ENCODE results near the gene OPN1MW3.

OPN1MW3 gene

DNA sequence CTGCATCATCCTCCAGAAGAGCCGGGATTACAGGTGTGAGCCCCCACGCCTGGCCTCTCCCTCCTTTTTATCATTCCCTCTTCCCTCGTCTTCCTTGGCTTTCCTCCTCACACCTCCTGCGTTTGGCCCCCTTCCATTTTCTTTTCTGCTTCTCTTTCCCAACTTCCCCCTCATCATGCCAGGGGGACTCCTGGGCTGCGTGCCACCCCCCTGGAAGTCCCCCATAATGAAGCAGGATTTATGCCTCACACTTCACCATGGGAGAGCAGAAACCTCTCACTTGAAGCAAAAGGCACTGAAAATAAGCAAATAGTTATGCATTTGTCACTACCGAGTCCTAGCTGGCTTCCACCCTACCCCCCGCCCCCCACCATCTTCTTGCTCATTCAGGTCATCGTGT, 46.1 kb downstream of the OPN1MW3 start:
- Mint-ChIP-seq H3K4me1 (peaks cover 12% of the 10 kb centered on the region), H3K4me3 (no peak overlapping the region), H3K9me3 (no peaks in the 10 kb centered on the region), H3K36me3 (ENCODE audit: insufficient read depth) (peaks cover 1% of the 10 kb centered on the region), H3K27ac (ENCODE audit: low read depth) (no peak overlapping the region), H3K27me3 (no peaks in the 10 kb centered on the region)
- ATAC-seq (replicated peaks; ENCODE audit: extremely low read depth, poor library complexity, severe bottlenecking) (no peak), DNase-seq (ENCODE audit: low spot score in 2 of 2) (no peak)

DNA sequence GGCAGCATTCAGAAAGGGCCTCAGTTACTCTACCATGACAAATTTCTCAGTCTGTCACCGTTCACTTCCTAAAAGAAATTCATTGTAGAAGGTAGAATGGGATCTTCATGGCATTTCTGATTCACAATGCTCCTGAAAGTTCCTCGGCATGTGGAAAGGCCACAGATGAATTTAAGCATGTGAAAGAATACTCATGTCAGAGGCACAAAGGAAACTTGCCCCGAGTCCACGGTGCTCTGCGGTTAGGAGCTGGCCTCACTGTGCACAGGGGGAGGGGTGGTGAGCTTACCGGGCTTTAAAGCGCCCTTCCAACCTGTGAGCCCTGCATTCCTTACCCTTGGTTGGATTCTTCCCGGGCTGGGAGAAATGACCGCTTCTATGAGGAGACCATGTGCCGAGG, 47.5 kb downstream of the OPN1MW3 start:
- Mint-ChIP-seq H3K9me3 (no peaks in the 10 kb centered on the region), H3K4me3 (no peak overlapping the region), H3K27me3 (no peaks in the 10 kb centered on the region), H3K36me3 (ENCODE audit: insufficient read depth) (peaks cover 1% of the 10 kb centered on the region), H3K27ac (ENCODE audit: low read depth) (no peak overlapping the region), H3K4me1 (peaks cover 15% of the 10 kb centered on the region)
- DNase-seq (ENCODE audit: low spot score in 2 of 2) (no peak), ATAC-seq (replicated peaks; ENCODE audit: extremely low read depth, poor library complexity, severe bottlenecking) (no peak)

DNA sequence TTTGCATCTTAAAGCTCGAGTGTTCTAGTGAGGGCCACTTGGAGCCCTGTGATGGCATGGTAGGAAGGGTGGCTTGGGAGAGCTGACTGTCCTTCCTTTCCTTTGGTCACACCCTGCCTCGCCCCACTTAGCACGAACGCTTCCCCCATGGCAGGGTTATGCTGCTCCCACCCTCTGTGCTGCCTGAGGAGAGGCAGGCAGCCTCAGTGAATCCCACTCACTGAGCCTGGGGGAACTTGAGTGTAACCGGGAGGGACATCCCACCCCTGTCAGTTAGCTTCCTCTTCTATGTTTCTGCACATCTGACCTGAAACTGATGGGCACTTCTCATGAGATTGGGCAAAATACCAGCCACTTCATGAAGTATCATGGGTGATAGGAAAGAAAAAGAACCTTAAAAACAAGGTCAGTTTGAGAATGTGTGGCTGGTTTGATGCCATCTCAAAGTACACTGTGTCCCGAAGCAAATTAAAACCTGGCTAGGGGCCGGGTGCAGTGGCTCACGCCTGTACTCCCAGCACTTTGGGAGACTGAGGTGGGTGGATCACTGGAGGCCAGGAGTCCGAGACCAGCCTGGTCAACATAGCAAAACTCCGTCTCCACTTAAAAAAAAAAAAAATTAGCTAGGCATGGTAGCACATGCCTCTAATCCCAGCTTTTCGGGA, 48.3 kb downstream of the OPN1MW3 start:
- peaks cover 1% of the 10 kb centered on the region for H3K36me3 Mint-ChIP-seq (ENCODE audit: insufficient read depth)
- no peaks in the 10 kb centered on the region for H3K9me3 Mint-ChIP-seq
- H3K27ac Mint-ChIP-seq (ENCODE audit: low read depth) = no peak overlapping the region
- peaks cover 15% of the 10 kb centered on the region for H3K4me1 Mint-ChIP-seq
- DNase-seq (ENCODE audit: low spot score in 2 of 2) (no peak), ATAC-seq (replicated peaks; ENCODE audit: extremely low read depth, poor library complexity, severe bottlenecking) (no peak)
- no peak overlapping the region for H3K4me3 Mint-ChIP-seq
- no peaks in the 10 kb centered on the region for H3K27me3 Mint-ChIP-seq

DNA sequence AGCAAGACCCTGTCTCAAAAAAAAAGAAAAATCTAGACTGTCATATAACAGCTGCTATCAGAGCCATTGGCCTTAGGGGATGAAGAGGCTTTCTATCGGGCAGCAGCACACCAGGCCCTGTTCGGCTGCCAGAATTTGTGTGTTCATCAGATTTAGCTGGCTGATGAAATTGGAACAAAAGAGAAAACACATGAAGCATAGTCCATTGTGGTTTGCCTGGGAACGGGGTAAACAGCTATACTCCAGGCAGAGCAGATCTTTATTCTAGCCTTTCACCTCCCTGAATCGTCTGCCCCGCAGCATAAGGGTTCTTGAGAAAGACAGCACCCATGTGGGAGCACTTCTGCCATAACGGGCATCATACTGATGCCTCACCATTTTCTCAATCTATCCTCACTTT, 49.8 kb downstream of the OPN1MW3 start:
- DNase-seq (ENCODE audit: low spot score in 2 of 2) (no peak), ATAC-seq (replicated peaks; ENCODE audit: extremely low read depth, poor library complexity, severe bottlenecking) (no peak)
- no peaks in the 10 kb centered on the region for H3K9me3 Mint-ChIP-seq
- peaks cover 26% of the 10 kb centered on the region for H3K4me1 Mint-ChIP-seq
- peaks cover 1% of the 10 kb centered on the region for H3K36me3 Mint-ChIP-seq (ENCODE audit: insufficient read depth)
- no peak overlapping the region for H3K4me3 Mint-ChIP-seq
- H3K27me3 Mint-ChIP-seq = no peaks in the 10 kb centered on the region
- H3K27ac Mint-ChIP-seq (ENCODE audit: low read depth) = peak overlapping the region; percentile 25

DNA sequence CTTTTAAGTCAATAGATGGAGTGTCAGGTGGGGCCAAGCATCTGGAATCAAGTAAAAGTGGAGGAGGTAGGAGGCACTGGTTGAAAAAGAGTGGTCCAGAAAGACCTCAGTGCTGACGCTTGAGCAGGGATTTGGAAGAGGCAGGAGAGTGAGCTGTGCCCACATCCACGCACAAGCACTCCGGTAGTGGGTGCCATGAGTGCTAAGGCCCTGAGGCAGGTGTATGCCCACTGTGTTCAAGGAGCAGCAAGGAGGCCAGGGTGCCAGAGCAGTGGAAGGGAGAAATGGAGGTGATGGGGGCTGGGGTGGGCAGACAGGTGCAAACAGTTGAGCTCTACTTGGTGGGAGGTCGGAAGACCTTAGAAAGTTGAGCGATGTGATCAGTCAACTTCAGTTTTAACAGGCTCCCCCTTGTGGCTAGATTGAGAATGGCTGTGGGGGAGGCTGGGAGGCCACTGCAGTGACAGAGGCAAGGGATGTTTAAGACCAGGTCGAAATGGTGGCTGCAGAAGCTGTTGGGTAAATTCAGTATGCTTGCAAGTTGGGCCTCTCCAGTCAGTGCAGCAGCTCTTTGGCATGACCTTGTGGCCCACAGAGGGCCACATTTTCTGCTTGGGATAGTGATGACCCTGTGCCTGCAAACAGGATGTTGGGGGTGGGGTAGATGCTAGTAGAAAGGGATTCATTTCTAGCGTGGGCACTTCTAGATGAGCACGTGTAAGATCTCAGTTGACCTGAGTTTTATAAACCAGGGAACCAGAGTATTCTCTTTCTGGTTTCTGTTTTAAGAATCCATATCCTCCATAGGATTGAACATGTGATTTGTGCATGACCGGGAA, 50.9 kb downstream of the OPN1MW3 start:
- DNase-seq (ENCODE audit: low spot score in 2 of 2) = peak; percentile 63 to 65
- Mint-ChIP-seq H3K27me3 (no peaks in the 10 kb centered on the region), H3K36me3 (ENCODE audit: insufficient read depth) (peaks cover 1% of the 10 kb centered on the region), H3K9me3 (no peaks in the 10 kb centered on the region), H3K27ac (ENCODE audit: low read depth) (peak overlapping the region; percentile 25), H3K4me1 (peaks cover 34% of the 10 kb centered on the region), H3K4me3 (peak overlapping the region; percentile 34)
- peak; percentile 66 for ATAC-seq (replicated peaks; ENCODE audit: extremely low read depth, poor library complexity, severe bottlenecking)

DNA sequence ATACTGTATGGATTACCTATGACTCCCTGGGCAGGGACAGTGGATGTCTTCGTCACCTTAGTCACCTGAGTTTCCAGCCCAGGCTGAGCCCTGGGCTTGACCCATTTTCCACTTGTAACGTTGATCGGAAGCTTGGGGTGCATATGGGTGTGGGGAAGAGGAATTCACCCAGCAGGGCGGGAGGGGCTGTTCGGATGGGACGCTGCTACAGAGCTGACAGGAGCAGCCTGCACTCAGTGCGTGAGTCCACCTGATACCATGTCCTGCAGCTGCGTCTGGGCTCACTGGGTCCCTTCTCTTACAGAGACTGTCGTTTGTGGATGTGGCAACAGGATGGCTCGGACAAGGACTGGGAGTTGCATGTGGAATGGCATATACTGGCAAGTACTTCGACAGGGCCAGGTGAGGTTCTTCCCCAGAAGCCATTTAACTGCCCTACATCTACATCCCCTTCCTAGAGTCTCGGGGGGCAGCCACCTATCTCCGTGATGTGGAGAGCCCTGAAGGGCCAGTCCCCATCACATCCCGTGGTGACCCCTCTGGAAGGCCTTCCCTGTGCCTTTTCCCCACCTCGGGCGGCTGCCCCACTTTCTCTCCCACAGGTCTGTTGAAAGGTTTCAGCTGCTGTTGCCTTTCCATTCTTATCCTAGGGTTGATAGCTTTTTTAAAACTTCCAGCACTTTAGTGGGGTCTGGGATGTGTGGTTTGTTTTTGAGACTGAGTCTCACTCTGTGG, 51.8 kb downstream of the OPN1MW3 start:
- Mint-ChIP-seq H3K36me3 (ENCODE audit: insufficient read depth) (peaks cover 1% of the 10 kb centered on the region), H3K27ac (ENCODE audit: low read depth) (no peak overlapping the region), H3K4me1 (peaks cover 37% of the 10 kb centered on the region), H3K9me3 (no peaks in the 10 kb centered on the region), H3K4me3 (no peak overlapping the region), H3K27me3 (no peaks in the 10 kb centered on the region)
- DNase-seq (ENCODE audit: low spot score in 2 of 2) = no peak
- ATAC-seq (replicated peaks; ENCODE audit: extremely low read depth, poor library complexity, severe bottlenecking) = no peak

DNA sequence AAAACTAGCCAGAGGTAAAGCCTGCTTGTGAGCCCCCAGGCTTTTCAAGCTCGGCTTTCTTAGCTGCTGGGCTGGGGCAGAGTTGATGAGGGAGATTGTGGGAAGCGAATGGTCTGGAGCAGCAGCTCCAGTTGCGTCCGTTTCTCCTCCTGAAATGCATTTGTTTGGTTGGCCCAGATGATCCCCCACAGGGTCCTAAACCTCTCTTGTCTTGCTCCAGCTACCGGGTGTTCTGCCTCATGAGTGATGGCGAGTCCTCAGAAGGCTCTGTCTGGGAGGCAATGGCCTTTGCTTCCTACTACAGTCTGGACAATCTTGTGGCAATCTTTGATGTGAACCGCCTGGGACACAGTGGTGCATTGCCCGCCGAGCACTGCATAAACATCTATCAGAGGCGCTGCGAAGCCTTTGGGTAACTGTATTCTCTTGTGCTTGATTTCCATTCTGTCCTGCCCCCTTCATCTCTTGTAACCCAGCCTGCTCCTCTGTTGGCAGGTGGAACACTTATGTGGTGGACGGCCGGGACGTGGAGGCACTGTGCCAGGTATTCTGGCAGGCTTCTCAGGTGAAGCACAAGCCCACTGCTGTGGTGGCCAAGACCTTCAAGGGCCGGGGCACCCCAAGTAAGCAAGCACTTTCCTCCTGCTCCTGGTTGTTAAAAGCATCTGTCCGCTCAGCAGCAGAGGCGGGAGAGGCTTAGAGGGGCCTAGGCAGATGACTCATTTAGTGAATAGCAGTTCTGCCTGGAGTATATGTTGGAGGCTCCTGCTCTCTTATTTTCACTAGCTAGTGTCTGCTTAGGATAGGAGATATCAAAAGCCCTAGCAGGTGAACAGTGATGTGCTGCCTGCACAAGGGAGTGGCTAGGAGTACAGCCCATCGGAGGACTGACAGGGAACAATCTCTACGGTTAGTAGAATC, 53.5 kb downstream of the OPN1MW3 start:
- H3K27ac Mint-ChIP-seq (ENCODE audit: low read depth) = no peak overlapping the region
- H3K4me1 Mint-ChIP-seq = peaks cover 37% of the 10 kb centered on the region
- no peaks in the 10 kb centered on the region for H3K9me3 Mint-ChIP-seq
- H3K4me3 Mint-ChIP-seq = no peak overlapping the region
- no peak for DNase-seq (ENCODE audit: low spot score in 2 of 2)
- peaks cover 1% of the 10 kb centered on the region for H3K36me3 Mint-ChIP-seq (ENCODE audit: insufficient read depth)
- no peaks in the 10 kb centered on the region for H3K27me3 Mint-ChIP-seq
- ATAC-seq (replicated peaks; ENCODE audit: extremely low read depth, poor library complexity, severe bottlenecking) = no peak

DNA sequence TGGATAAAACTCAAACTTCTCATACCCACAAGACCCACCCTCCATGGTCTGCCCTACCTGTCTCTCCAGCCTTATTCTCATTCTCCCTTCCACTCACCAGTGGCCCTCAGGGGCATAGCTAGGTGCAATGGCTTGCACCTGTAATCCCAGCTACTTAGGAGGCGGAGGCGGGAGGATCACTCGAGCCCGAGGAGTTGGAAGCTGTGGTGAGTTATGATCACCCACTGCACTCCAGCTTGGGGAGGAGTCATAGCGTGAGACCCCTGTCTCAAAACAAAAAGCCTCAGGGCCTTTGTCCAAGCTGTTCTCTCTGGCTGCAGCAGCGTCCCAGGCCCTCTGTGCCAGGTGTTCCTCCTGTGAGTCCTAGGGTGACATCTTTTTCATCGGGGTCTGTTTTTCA, 54.7 kb downstream of the OPN1MW3 start:
- Mint-ChIP-seq H3K9me3 (no peaks in the 10 kb centered on the region), H3K4me3 (no peak overlapping the region), H3K27me3 (no peaks in the 10 kb centered on the region), H3K4me1 (peaks cover 41% of the 10 kb centered on the region), H3K36me3 (ENCODE audit: insufficient read depth) (peaks cover 1% of the 10 kb centered on the region), H3K27ac (ENCODE audit: low read depth) (peak overlapping the region; percentile 79)
- ATAC-seq (replicated peaks; ENCODE audit: extremely low read depth, poor library complexity, severe bottlenecking) (no peak), DNase-seq (ENCODE audit: low spot score in 2 of 2) (no peak)

DNA sequence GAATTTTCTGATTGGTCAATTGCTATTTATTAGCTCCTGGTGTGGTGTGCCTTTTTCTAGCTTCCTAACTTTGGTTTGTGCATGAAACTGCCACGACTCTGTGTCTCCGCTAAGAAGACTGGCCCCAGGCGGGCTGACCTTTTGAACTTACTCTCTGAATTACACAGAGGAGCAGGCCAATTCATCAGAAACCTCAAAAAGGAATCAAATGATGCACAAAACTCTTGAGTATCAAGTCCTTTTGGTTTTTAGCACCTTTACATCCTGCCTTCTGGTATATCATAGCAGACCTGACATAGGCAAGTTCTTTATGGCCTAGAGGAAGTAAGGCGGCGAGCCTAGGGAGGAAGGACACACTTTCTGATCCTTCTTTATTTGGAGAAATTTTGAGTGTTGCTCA, 55.8 kb downstream of the OPN1MW3 start:
- Mint-ChIP-seq H3K27me3 (no peaks in the 10 kb centered on the region), H3K9me3 (no peaks in the 10 kb centered on the region), H3K27ac (ENCODE audit: low read depth) (peak overlapping the region; percentile 93), H3K4me1 (peaks cover 39% of the 10 kb centered on the region), H3K4me3 (peak overlapping the region; percentile 45), H3K36me3 (ENCODE audit: insufficient read depth) (peaks cover 1% of the 10 kb centered on the region)
- ATAC-seq (replicated peaks; ENCODE audit: extremely low read depth, poor library complexity, severe bottlenecking) (peak; percentile 66), DNase-seq (ENCODE audit: low spot score in 2 of 2) (no peak)

DNA sequence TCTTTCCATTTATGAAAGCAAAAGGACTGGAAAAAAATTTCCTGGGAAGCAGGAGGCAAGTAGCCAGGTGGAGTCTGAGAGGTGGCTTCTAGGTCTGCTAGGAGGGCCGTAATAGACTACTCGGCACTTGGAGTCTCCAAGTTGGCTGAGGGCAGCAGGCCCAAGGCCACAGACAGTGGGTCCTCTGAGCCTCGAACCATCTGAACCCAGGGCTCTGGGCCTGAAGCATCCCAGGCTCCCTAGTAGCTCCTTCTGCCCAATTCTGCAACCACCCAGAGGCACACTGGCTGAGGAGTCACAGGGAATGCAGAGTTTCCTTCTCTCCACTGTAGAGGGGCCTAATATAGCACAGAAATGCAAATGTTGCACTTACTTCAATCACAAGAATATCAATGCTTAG, 58.0 kb downstream of the OPN1MW3 start:
- H3K27ac Mint-ChIP-seq (ENCODE audit: low read depth) = no peak overlapping the region
- no peak overlapping the region for H3K4me3 Mint-ChIP-seq
- no peaks in the 10 kb centered on the region for H3K27me3 Mint-ChIP-seq
- ATAC-seq (replicated peaks; ENCODE audit: extremely low read depth, poor library complexity, severe bottlenecking) (no peak), DNase-seq (ENCODE audit: low spot score in 2 of 2) (no peak)
- peaks cover 40% of the 10 kb centered on the region for H3K4me1 Mint-ChIP-seq
- H3K36me3 Mint-ChIP-seq (ENCODE audit: insufficient read depth) = no peaks in the 10 kb centered on the region
- H3K9me3 Mint-ChIP-seq = no peaks in the 10 kb centered on the region

DNA sequence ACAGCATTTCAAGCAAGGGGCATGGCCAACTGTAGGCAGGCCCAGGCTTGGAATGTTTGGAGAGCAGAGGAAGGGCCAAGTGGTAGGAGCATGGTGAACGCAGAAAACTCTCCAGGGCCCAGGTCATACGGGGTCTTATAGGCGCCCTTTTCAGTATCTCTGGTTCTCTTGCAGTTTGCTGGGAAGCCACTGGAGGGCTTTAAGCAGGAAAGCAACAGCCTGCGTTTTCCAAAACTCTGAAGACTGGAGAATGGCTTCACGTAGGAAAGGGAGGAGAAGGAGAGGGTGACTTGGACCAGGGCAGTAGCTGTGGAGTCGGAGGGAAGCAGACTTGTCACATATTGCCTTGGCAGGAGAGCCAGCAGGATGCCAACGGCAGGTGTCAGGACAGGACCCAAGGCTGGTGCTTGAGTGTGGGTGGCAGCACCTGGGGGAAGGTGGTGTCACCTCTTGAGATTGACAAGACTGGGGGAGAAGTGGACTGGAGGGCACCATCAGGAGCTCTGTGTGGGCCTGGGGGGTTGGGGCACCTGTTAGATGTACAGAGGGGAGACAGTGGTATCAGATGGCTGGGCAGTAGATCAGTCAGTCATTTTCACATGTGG, 60.1 kb downstream of the OPN1MW3 start:
- Mint-ChIP-seq H3K4me1 (peaks cover 38% of the 10 kb centered on the region), H3K9me3 (no peaks in the 10 kb centered on the region), H3K27ac (ENCODE audit: low read depth) (no peak overlapping the region), H3K4me3 (no peak overlapping the region), H3K36me3 (ENCODE audit: insufficient read depth) (no peaks in the 10 kb centered on the region), H3K27me3 (no peaks in the 10 kb centered on the region)
- DNase-seq (ENCODE audit: low spot score in 2 of 2) (no peak), ATAC-seq (replicated peaks; ENCODE audit: extremely low read depth, poor library complexity, severe bottlenecking) (no peak)

DNA sequence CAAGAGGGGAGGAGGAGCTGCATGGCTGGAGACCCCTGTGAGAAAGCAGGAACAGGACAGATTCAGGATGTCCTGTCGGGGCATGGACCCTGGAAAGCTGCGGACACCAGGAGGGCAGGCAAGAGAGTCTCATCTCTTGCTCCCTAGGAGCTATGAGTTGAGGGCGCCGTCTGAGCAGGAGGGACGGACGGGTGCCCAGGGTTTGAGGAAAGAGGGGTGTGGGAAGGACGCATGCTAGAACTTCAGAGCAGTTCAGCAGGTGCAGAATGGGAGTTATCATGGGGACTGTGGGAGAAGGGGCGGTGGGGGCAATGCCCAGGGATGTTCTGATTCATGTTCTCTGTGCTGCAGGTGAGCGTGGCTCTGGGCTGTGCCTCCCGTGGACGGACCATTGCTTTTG, 63.0 kb downstream of the OPN1MW3 start:
- DNase-seq (ENCODE audit: low spot score in 2 of 2) = no peak
- H3K27me3 Mint-ChIP-seq = no peaks in the 10 kb centered on the region
- H3K36me3 Mint-ChIP-seq (ENCODE audit: insufficient read depth) = no peaks in the 10 kb centered on the region
- peak overlapping the region; percentile 79 for H3K27ac Mint-ChIP-seq (ENCODE audit: low read depth)
- no peaks in the 10 kb centered on the region for H3K9me3 Mint-ChIP-seq
- H3K4me3 Mint-ChIP-seq = no peak overlapping the region
- no peak for ATAC-seq (replicated peaks; ENCODE audit: extremely low read depth, poor library complexity, severe bottlenecking)
- peaks cover 27% of the 10 kb centered on the region for H3K4me1 Mint-ChIP-seq
